ENCODE measurements around the gene GLP1R.

Gene GLP1R

DNA sequence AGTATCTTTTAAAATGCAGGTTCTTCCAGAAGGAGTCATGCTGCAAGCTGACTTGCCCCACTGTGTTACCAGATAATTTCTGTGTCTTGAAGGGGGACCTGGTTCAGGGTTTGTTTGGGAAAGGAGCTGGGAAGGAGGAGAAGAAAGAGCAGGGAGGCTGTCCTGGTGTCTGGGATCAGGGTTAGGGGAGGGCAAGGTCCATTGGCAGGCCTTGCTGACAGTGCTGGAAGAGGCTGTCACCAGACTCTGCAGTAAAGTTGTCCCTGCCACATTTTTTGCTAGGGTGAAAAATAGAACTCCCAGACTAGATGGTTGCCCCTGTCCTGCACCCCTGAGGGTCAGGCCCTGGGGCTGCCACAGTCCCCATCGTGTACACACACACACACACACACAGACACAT lies 14.9 kb downstream of the GLP1R start:
- no peak for FAIRE-seq

DNA sequence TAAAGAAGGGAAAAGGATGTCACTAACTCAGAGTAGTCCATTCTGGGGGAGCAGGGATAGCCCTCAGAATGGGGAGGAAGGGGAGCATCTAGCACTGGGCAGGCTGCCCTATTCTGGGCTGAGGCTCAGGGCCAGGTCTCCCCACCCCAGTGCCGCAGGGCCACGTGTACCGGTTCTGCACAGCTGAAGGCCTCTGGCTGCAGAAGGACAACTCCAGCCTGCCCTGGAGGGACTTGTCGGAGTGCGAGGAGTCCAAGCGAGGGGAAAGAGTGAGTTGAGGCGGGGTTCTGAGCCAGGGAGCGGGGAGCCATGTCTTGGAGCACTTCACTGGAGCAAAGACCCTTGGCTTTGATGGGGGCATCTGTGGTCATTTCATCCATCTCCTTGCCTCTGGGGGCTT lies 17.0 kb downstream of the GLP1R start:
- FAIRE-seq: no peak

DNA sequence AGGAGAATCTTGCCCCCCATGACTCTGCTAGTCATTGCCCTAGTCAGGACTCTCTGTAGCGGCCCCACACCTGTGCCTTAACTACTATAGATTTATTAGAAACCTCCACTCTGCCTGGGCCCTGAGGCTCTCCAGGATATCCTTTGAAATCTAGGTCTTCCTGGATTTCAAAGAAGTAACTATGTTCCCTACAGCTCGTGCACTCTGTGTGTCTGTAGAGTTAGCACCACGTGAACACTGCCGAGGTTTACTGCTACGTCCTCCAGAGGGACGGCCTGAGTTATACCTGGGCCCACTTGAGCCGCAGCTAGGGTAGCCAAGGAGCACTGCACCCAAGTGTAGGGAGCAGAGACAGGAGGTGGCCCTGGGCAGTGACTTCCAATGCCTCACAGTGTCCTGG lies 19.8 kb downstream of the GLP1R start:
- FAIRE-seq: no peak

DNA sequence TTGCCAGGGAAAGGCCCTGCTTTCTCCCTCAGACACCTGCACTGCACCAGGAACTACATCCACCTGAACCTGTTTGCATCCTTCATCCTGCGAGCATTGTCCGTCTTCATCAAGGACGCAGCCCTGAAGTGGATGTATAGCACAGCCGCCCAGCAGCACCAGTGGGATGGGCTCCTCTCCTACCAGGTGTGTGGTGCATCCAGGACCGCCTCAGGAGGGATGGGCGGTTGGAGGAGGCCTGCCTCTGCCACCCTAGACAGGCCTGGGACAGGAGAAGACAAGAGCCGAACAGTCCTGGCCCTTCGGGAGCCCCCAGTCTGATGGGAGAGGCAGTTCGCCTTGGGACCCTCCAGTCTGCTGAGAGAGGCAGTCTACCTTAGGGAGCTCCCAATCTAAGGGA lies 24.2 kb downstream of the GLP1R start:
- no peak for FAIRE-seq

DNA sequence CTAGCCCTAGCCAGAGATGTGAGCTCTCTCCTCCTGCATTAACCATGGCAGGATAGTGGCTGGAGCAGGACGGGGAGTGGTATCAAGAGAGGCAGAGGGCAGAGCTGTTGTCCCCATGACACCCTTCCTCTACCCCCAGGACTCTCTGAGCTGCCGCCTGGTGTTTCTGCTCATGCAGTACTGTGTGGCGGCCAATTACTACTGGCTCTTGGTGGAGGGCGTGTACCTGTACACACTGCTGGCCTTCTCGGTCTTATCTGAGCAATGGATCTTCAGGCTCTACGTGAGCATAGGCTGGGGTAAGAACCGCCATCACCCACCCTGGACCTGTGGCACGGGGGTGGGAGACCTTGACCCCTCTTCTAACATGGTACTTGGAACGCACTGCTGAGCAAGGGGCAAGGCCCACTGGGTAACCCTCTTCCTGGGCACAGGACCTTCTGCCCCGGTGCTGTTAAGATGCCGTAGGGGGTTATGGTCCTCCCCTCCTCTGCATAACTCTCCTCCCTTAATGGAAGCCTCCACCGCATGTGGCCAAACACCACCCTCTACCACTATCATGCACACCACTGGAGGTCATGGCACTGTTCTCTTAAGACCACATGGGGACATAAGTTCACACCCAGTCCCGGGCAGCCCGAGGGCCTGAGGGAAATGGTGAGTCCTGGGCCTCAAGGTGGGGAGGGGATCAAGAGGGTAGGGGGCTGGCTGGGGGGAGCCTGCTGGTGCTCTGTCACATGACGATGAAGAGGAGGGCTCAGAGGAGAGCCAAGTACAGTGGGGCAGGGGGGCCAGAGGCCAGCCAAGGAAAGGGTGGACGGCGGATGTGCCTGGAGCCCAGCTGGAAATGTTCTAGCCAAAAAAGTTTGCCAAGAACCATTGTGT lies 25.1 kb downstream of the GLP1R start:
- FAIRE-seq: no peak

DNA sequence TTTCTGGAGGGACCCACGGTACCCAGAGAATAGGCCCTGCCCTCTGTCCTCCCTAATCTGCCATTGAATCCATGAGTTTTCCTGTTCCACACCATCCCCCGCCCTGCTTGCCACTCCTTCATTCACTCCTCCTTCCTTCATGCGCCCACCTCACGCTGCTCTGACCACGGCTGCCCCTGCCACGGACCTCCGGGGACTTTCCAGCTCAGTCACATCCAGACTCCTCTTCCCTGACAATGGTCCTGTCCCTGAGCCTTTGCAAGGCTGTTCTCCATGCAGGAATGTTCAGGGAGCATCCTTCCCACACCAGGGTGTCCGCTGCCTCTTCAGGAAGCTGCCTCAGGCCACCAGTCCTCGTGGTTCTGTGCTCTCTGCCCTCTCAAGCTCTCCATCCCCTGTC lies 25.9 kb downstream of the GLP1R start:
- FAIRE-seq: no peak

DNA sequence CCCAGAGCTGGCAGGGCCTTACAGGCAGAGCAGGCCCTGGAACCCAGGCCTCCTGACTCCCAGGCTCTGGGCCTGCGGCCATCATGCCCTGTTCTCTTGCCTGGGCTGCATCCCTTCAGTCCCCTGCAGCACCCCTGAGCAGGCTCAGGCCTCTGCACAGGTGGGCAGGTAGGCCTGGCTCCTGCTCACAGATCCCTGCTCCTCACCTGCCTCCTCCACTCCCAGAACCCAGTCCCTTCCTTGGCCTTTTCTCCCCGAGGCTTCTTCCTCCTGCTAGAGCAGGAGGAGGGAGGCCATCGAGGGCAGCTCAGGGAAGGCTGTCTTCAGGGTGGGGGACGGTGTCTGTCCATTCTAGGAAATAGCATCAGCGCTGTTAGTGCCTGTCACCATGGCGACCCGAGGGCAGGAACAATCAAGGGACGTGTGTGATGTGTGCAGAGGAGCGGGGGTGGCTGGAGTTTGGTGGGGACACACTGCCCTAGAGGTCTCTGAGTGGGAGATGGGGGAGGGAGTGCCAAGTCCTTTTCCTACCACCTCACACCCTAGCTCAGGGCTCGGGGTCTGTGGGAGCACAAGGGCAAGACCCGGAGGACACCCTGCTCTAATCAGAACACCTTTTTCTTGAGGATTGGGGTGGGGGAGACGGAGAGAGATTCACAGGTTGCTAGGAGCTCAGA lies 26.6 kb downstream of the GLP1R start:
- FAIRE-seq: no peak

DNA sequence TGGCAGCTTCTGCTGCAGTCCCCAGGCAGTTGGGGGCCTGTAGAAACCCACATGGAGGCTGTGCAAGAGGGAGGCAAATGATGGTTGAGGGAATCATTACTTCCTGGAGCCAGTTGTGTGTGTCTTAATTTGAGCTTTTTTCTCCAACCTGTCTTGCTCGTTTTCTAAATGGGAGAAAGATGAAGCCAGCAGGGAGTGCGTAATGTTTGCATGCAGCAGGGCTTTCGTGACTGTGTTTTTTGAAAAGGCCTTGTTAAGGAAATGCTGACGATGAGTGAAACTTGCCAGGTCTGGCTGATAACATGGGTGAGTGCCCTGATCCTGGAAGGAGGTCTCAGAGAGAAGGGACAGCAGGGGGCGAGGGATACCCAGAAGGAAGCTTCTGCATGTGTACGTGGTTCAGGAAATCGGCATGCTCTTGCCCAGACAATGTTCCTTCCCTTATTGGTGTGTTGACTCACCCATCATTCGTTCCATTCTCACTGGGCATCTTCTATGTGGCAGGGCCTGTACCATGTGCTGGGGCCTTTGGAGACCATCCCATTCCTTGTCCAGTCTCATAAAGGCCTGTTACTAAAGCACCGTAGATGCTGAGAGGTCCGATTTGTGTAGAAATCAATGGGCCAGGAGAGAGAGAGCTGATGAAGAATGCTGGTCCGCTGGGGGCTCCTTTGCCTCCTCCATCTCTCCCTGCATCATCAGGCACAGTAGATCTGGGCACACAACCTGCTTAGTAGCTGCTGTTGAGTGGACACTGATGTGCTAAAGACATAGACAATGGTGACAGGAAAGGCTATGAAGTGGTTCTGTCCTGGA lies 27.4 kb downstream of the GLP1R start:
- FAIRE-seq: no peak

DNA sequence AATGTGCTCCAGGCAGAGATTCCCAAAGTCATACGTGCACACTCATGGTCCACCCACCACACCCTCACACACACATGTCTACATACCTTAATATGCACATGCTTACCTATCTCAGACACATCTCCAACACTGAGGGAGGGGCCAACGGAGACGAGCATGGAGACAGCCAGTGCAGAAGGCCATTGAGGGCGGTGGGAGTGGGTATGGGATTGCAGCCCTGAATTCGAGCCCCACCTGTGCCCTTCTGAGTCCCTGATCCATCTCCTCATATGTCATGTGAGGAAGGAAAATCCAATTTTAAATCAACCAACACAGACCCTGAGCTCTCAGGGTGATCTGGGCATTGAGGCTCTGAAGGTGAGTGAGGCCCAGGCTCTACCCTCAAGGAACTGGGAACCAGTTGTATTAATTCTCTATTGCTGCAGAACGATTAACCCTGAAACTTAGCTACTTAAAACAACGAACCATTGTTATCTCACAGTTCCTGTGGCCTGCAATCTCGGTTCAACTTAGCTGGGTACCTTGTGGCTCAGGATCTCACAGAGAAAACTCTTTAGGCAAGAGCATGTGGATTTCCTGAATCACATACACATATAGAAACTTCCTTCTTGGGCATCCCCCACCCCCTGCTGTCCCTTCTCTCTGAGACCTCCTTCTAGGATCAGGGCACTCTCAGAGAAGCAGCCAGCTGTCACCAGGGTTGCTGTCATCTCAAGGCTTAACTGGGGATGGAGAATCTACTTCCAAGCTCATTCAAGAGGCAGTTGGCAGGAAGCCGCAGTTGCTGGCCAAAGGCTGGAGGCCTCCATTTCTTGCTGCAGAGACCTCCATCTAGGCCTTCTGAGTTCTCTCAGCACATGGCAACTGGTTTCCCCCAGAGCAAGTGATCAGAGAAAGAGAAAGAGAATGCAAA lies 28.3 kb downstream of the GLP1R start:
- FAIRE-seq: no peak

DNA sequence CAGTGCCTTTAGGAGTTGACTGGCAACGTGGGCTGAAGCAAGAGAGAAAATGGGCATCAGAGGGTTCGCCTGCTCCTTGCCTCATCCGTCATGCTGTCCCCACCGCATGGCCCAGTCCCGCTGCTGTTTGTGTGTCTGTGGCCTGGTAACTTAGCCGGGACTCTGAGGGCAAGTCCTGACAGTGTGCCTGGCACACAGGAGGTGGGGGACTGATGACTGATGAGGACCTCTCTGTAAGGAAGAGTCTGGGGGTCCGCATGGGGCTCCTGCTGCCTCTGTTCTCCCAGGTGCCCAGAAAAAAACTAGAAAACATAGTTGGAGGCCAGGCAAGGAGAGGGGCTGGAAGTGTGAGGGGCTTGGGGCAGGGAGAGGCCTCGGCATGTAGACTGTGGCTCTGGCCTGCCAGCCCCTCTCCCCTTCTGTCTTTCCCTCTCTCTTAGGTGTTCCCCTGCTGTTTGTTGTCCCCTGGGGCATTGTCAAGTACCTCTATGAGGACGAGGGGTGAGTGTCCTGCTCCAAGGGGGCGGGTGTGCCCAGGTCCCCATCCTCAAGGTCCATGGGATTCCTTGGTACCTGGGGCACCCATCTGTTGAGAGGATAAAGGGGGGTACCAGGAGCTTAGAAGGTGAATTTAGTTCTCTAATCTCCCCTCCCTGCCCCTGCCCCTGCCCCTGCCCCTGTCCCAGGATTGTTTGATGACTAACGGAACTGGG lies 29.5 kb downstream of the GLP1R start:
- FAIRE-seq: no peak

DNA sequence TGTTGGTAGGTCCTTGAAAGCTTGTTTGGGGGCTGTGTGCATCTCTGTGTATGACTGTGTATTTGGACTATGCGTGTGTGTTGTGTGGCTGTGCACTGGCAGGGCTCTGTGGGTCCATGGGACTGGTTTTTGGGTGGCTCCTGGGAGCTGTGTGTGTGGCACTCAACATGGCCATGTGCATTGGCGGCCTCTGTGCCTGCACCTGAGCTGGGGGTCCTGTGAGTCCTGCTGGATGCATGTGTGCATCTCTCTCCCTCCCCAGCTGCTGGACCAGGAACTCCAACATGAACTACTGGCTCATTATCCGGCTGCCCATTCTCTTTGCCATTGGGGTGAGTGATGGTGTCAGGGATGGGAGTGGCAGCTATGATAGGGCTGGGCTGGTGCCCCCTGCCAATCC lies 30.1 kb downstream of the GLP1R start:
- no peak for FAIRE-seq

DNA sequence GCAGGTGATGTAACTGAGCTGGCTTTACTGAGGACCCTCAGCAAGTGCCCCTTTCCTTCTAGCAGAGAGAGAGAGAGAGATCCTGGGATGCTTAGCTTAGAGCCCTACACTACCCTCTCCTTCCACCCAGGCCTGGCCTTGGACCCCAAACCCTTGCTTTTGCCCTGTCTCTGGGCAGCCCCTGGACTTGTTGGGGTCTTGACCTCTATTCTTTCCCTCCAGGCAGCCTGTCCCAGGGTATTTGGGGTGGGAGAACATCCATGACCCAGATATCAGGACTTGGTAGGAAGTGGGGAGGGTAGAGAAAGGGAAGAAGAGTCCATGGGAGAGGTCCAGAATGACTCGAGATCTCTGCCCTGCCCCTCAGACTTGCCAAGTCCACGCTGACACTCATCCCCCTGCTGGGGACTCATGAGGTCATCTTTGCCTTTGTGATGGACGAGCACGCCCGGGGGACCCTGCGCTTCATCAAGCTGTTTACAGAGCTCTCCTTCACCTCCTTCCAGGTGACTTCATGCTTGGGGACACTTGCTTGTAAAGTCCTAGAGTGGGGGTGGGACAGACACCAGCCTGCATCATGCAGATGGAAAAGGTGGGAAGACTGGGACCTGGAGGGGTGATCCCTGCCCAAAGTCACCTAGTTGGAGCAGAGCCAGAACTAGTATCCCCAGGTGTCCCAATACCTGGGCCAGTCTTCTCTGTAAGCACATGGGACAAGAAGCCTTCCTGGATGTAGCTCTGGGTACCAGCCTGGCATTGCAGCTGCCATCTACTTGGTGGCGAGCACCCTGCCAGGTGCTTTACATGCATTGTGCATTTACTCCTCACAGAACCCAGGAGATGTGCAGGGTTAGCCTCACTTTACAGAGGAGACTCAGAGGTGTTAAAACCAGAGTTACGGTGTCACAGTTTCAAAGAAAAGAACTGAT lies 30.9 kb downstream of the GLP1R start:
- no peak for FAIRE-seq

DNA sequence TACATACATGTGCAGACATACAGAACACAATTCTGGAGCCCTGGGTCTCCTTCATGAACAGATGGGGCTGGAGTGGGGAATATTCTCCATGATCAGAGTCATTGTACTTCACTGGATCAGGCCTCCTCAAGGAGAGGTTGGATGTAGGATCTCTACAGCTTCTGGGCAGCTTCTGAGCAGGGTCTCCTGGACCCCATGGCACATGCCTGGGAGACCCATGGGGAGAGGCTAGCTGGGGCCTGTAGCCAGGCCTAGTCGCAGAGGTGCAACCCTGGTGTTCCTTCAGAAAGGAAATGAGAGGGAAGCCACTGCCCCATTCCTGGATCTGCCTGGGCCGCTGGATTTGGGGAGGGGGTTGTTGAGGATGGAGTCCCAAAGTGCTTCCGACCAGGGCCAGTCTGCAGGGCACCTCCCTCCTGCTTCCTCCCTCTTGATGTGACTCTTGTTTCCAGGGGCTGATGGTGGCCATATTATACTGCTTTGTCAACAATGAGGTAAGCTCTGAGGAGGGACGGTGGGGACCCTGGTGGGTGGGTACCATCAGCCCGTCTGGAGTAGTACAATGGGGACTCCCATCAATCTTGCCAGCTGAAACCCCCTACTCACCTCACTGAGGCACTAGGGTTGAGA lies 31.8 kb downstream of the GLP1R start:
- FAIRE-seq: no peak

DNA sequence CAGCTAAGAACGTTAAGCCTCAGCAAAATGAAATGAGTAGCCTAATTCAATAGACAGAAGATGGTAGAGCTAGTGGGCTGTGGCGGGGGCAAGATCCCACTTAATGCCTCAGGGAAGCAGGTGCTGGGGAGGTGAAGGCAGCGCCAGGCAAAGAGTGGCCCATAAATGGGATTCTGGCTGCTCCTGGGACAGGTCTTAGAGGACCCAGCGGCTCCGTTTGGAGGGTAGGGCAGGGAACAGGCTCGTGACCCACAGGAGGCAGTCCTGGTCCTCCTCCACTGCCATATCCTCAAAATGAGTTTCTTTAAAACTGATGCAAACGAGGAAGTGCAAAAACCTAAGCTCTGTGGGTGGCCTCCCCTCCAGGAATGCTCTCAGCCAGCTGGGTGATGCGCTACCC lies 33.7 kb downstream of the GLP1R start:
- FAIRE-seq: no peak

DNA sequence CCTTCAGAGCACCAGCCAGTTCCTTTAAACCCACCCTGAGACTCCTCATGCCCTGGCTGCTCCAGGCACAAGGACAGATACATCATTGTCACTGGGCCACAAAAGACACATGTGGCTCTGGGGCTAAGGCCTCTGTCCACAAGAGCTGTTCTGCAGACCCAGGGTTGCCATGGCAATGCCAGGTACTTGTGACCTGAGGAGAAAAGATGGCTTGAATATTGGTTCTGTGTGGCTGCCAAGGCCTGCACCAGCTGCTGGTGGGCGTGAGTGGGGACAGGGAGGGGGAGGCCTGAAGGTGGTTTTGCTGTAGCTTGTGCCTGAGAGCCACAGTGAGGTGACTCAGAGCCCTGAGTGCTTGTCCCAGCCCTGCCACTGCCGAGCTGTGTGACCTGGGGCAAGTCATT lies 34.7 kb downstream of the GLP1R start:
- FAIRE-seq: no peak

DNA sequence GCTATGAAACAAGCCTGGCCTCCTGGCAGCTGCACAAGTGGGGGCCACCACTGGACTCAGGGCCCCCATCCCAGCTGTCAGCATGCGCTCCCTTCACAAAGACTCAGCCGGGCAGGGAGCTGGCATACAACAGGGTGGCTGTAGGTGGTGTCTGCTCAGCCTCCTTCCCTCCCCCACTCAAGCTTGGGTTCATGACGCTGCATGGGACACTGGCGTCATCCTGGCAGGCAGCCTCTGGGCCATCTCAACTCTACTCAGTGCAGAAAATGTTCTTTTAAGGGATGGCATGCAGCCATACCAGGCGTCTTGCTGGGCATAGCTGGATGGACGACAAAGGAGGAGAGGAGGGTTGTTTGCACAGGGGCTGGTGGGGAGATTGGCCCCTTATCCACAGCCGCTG lies 35.9 kb downstream of the GLP1R start:
- FAIRE-seq: no peak

DNA sequence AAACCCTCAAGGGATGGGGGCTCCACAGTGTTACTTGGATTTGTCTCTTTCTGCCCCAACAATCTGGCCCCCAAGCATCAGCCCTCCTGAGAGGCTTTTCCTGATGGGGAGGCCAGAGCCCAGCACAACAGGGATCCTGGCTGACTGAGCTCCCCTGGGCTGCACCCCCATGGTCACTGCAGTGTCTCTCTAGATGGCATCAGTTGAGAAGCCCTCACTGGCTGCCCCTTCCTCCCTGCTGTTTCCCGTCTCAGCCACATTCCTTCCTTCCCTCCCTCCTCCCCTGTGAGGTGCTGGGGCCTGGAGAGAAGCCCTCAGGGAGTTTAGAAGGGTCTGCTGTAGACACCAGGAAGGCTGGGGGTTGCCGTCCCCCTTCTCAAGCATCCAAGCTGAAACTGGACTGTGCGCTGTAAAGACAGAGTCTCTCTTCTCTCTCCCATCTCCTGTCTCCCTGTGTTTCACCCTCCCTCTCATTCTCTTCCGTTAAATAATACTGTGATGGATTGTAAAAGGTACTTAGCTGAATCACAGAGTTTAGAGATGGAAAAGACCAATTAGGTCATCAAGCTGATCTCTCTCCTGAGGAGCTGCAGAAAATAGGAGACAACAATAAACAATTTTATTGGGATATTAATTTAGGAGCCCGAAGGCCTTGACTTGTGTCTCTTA lies 36.7 kb downstream of the GLP1R start:
- FAIRE-seq: no peak

DNA sequence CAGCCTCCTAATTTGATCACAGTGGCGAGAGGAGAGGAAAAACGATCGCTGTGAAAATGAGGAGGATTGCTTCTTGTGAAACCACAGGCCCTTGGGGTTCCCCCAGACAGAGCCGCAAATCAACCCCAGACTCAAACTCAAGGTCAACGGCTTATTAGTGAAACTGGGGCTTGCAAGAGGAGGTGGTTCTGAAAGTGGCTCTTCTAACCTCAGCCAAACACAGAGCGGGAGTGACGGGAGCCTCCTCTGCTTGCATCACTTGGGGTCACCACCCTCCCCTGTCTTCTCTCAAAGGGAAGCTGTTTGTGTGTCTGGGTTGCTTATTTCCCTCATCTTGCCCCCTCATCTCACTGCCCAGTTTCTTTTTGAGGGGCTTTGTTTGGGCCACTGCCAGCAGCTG lies 37.7 kb downstream of the GLP1R start:
- no peak for FAIRE-seq

DNA sequence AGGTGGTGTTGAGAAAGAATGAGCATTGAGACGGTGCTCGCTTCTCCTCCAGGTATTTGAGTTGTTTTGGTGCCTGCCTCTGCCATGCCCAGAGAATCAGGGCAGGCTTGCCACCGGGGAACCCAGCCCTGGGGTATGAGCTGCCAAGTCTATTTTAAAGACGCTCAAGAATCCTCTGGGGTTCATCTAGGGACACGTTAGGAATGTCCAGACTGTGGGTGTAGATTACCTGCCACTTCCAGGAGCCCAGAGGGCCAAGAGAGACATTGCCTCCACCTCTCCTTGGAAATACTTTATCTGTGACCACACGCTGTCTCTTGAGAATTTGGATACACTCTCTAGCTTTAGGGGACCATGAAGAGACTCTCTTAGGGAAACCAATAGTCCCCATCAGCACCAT lies 38.1 kb downstream of the GLP1R start:
- FAIRE-seq: no peak

DNA sequence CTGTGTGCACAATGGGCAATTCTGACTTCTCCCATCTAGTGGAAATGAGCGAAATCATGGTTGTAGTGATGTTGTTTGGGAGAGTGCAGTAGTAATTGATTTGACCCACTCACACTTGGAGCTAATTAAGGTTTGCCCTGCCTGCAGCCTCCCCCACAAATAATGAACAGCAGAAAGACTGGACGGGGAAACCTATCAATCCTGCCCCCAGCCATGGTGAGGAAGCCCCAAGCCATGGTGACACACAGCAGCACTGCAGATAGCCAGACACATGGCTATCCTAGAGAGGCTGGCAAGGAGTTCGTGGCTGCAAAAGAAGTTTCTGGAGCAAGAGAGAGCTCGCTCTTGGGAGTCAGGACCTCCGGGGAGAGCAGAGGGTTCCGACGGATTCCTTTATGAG lies 38.6 kb downstream of the GLP1R start:
- no peak for FAIRE-seq

All from endometrium (tissue), 2 donors.